Ascending aorta (tissue), 2 donors: ENCODE data around the gene C10orf105. TPM values are rescaled to one million over a fixed set of nuclear protein-coding genes. Genes with fewer than 3 reads are reported as not detected.

Experiments
- DNase-seq, 2 donors: peaks; one replicate each; pipeline ENCODE4 v3.0.0-alpha.2; 2019; ENCODE audit warnings: low spot score in 2 of 2
- H3K27ac ChIP-seq, 2 donors: fragments of 200-600 bp; sonication (generic); one replicate each; pipeline ENCODE4 v1.5.1; 2016 to 2017; ENCODE audit warnings: mild to moderate bottlenecking in 1 of 2
- H3K27me3 ChIP-seq: fragments of 200-600 bp; sonication (generic); one replicate; pipeline ENCODE4 v1.5.1; 2017
- H3K36me3 ChIP-seq, 2 donors: fragments of 200-600 bp; sonication (generic); one replicate each; pipeline ENCODE4 v1.5.1; 2016
- H3K4me1 ChIP-seq, 2 donors: fragments of 200-600 bp; sonication (generic); one replicate each; pipeline ENCODE4 v1.5.1; 2016 to 2017; ENCODE audit warnings: mild to moderate bottlenecking in 1 of 2
- H3K4me3 ChIP-seq, 2 donors: fragments of 200-600 bp; sonication (generic); one replicate each; pipeline ENCODE4 v1.5.1; 2016 to 2017; ENCODE audit warnings: mild to moderate bottlenecking in 1 of 2
- H3K9me3 ChIP-seq, 2 donors: fragments of 200-600 bp; sonication (generic); one replicate each; pipeline ENCODE4 v1.5.1; 2016
- CTCF ChIP-seq, 3 experiments: fragments of 200-600 bp in 2 of 3; fragments of 450-650 bp in 1 of 3; sonication (generic) in 2 of 3; IDR thresholded peaks; one replicate each; pipeline ENCODE4 v1.5.1; 2016 to 2019; ENCODE audit warnings: antibody characterized with exemption in 3 of 3, mild to moderate bottlenecking in 1 of 3, moderate library complexity in 1 of 3
- intact Hi-C: fragments of 100-400 bp; cut with DNase I; formaldehyde crosslinking; loops from one replicate; pipeline ENCODE4 v1.15.1; 2023
- total RNA-seq: library from RNA; depleted of rRNA; stranded (reverse); fragments of >200 nt; gene quantifications from one replicate; pipeline ENCODE4 v1.1.0, GENCODE V29; 2016

Gene C10orf105
- total RNA-seq, 1 donor from 2014 or later: not detected

DNA sequence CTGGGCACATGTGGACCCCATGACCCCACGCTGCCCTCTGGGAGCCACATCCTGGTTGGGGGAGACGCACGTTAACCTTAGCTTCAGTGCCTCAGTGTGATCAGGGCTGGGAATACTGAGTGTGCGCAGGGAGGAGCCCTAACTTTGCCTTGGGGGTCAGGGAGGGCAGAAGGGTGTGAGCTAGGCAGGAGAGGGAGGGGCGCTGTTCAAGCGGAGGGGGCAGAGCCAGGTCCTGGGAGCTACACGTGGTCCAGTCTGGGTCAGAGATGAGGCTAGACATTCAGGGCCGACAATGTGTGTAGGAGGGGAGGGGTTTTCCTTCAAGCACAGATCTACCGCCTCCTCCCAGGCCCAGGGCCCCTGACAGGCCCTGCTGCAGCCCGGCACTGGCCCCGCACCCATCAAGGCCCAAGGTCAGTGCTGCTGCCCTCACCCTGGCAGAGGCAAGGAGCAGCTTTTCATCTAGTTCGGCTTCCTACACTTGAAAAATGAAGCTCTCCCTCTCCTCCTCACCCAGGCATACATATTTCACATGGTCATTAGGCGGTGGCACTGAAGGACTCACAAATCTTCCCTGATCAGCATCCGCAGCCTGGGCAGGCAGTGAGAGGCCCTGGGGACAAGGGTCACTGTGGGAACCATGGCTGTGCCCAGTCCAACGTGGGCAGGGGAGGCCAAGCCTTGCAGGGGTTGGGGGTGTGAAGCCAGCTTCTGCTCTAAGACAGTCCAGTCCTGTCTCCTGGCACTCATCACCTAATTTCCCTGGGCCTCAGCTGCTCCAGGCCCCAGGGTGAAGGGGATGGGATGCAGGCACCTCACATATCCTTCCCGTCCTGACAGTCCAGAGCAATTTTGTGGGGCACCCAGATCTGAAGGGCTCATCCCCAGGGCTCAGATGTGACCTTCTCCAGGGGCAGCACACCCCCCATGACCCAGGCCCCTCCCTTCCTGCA is 47.3 kb downstream of the C10orf105 start:
- intact Hi-C loops: no loop called here
- Histone ChIP-seq H3K36me3 (no peaks in the 10 kb centered on the region), H3K27ac (no peak overlapping the region), H3K27me3 (no peaks in the 10 kb centered on the region), H3K4me1 (no peaks in the 10 kb centered on the region), H3K9me3 (no peaks in the 10 kb centered on the region), H3K4me3 (no peak overlapping the region)
- no peak for DNase-seq
- TF ChIP-seq CTCF (IDR thresholded peaks at IDR 0.05): no peak

GRCh38 chr10:71667387-71667752 is 52.2 kb downstream of the C10orf105 start:
- intact Hi-C loops: no loop called here
- H3K27me3 ChIP-seq: no peaks in the 10 kb centered on the region
- H3K27ac ChIP-seq: no peak overlapping the region
- H3K4me3 ChIP-seq: no peak overlapping the region
- TF ChIP-seq CTCF (IDR thresholded peaks at IDR 0.05): no peak
- no peaks in the 10 kb centered on the region for H3K36me3 ChIP-seq
- DNase-seq: no peak
- H3K4me1 ChIP-seq: no peaks in the 10 kb centered on the region
- H3K9me3 ChIP-seq: no peaks in the 10 kb centered on the region

GRCh38 chr10:71666639-71667386 is 52.8 kb downstream of the C10orf105 start:
- DNase-seq: no peak
- no peak overlapping the region for H3K27ac ChIP-seq
- H3K27me3 ChIP-seq: no peaks in the 10 kb centered on the region
- intact Hi-C loops: no loop called here
- H3K4me3 ChIP-seq: no peak overlapping the region
- no peaks in the 10 kb centered on the region for H3K36me3 ChIP-seq
- H3K4me1 ChIP-seq: no peaks in the 10 kb centered on the region
- no peak for TF ChIP-seq CTCF (IDR thresholded peaks at IDR 0.05)
- H3K9me3 ChIP-seq: no peaks in the 10 kb centered on the region

DNA sequence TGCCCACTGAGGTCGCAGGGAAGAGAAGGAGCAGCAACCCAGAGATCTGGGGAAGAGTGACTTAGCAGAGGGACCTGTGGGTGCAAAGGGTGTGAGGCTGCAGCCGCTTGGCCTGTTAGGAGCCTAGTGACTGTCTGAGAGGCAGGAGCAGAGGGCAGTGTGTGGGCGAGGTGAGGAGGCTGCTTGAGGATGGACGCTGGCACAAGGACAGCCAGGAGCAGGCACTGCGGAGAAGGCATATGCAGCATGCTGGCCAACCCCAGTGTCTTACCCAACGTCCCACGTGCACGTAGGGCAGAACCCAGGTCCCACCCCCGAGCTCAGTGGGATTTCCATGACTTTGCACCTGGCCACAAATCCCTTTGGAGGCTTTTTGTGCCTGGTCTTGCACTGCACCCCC is 54.1 kb downstream of the C10orf105 start:
- H3K9me3 ChIP-seq: no peaks in the 10 kb centered on the region
- H3K27me3 ChIP-seq: no peaks in the 10 kb centered on the region
- no peak overlapping the region for H3K4me3 ChIP-seq
- no peak for TF ChIP-seq CTCF (IDR thresholded peaks at IDR 0.05)
- H3K27ac ChIP-seq: no peak overlapping the region
- intact Hi-C loops: no loop called here
- no peak for DNase-seq
- no peaks in the 10 kb centered on the region for H3K4me1 ChIP-seq
- H3K36me3 ChIP-seq: no peaks in the 10 kb centered on the region

- TF ChIP-seq CTCF (IDR thresholded peaks at IDR 0.05): no peak
- intact Hi-C loops: no loop called here
- H3K4me3 ChIP-seq: no peak overlapping the region
- no peak for DNase-seq
- no peaks in the 10 kb centered on the region for H3K36me3 ChIP-seq
- no peaks in the 10 kb centered on the region for H3K4me1 ChIP-seq
- H3K9me3 ChIP-seq: no peaks in the 10 kb centered on the region
- no peak overlapping the region for H3K27ac ChIP-seq
- no peaks in the 10 kb centered on the region for H3K27me3 ChIP-seq
Observed at GRCh38 chr10:71664585-71664984, 55.0 kb downstream of the C10orf105 start.
